Spleen (tissue), 11 donors: ENCODE results near the gene DNAH17. TPM values are rescaled to one million over a fixed set of nuclear protein-coding genes. Genes with fewer than 3 reads are reported as not detected.
A peak's percentile ranks its signal among the peaks of the same experiment; 100 is the strongest.

Experiments
- DNase-seq: peaks from one replicate; pipeline ENCODE4 v3.0.0-alpha.2; 2020
- H3K27ac ChIP-seq, 8 donors: fragments of 200-600 bp; sonication (generic) in 7 of 8; 1 replicate in 4 of 8; 2 replicates in 4 of 8; pipeline versions ENCODE4 v1.5.0 to v1.8.0; 2016 to 2021; ENCODE audit warnings: inconsistent platforms in 4 of 8, mild to moderate bottlenecking in 4 of 8, moderate library complexity in 1 of 8
- H3K27me3 ChIP-seq, 7 donors: fragments of 200-600 bp; sonication (generic) in 6 of 7; replicated peaks in 1 of 7; 1 replicate in 4 of 7; 2 replicates in 3 of 7; pipeline versions ENCODE4 v1.5.0 to v1.8.0; 2016 to 2021; ENCODE audit warnings: inconsistent platforms in 3 of 7, mild to moderate bottlenecking in 1 of 7
- H3K36me3 ChIP-seq, 6 donors: fragments of 200-600 bp; sonication (generic) in 5 of 6; 1 replicate in 4 of 6; 2 replicates in 2 of 6; pipeline versions ENCODE4 v1.5.0 to v1.8.0; 2016 to 2021; ENCODE audit warnings: inconsistent platforms in 2 of 6
- H3K4me1 ChIP-seq, 6 donors: fragments of 200-600 bp; sonication (generic) in 5 of 6; 1 replicate in 3 of 6; 2 replicates in 3 of 6; pipeline versions ENCODE4 v1.5.0 to v1.8.0; 2016 to 2021; ENCODE audit warnings: inconsistent platforms in 3 of 6
- H3K4me3 ChIP-seq, 8 donors: fragments of 200-600 bp; sonication (generic) in 7 of 8; 1 replicate in 4 of 8; 2 replicates in 4 of 8; pipeline versions ENCODE4 v1.5.0 to v1.8.0; 2016 to 2021; ENCODE audit warnings: inconsistent platforms in 4 of 8, mild to moderate bottlenecking in 4 of 8, moderate library complexity in 2 of 8
- H3K9me3 ChIP-seq, 8 donors: fragments of 200-600 bp; sonication (generic) in 7 of 8; 1 replicate in 4 of 8; 2 replicates in 4 of 8; pipeline versions ENCODE4 v1.5.0 to v1.8.0; 2016 to 2021; ENCODE audit warnings: inconsistent platforms in 4 of 8
- CTCF ChIP-seq, 11 experiments: fragments of 200-600 bp in 7 of 11; fragments of 450-650 bp in 4 of 11; sonication (generic) in 4 of 11; IDR thresholded peaks in 8 of 11; conservative IDR thresholded peaks in 3 of 11; 1 replicate in 7 of 11; 2 replicates in 4 of 11; pipeline versions ENCODE4 v1.4.0 to v1.8.0; 2016 to 2021; ENCODE audit warnings: antibody characterized with exemption in 11 of 11, inconsistent platforms in 4 of 11, mild to moderate bottlenecking in 1 of 11
- POLR2A ChIP-seq, 3 donors: fragments of 450-650 bp; IDR thresholded peaks; one replicate each; pipeline ENCODE4 v1.5.1; 2017; ENCODE audit warnings: antibody characterized with exemption in 3 of 3, mild to moderate bottlenecking in 1 of 3
- POLR2AphosphoS5 ChIP-seq, 3 donors: sonication (generic); formaldehyde crosslinking; IDR thresholded peaks; one replicate each; pipeline ENCODE4 v1.5.1; 2017; ENCODE audit warnings: antibody characterized with exemption in 3 of 3
- WGBS, 5 donors: extraction: QIAGEN DNeasy Blood & Tissue Kit in 3 of 5; methylation state at CpG; one replicate each; pipeline versions ENCODE4 v1.1.5 to v1.1.7; 2013 to 2018; 5-methylcytosine and 5-hydroxymethylcytosine counted together
- intact Hi-C: fragments of 100-400 bp; cut with DNase I; formaldehyde crosslinking; loops from one replicate; pipeline ENCODE4 v1.15.0; 2023; ENCODE audit warnings: low total_unique reads
- polyA plus RNA-seq, 3 donors: library from polyadenylated mRNA; stranded (reverse); fragments of 200-250 nt; gene quantifications; one replicate each; pipeline ENCODE4 v1.2.1, GENCODE V29; 2013
- total RNA-seq, 7 donors: library from RNA; depleted of rRNA in 3 of 7; stranded (reverse); fragments of >200 nt in 3 of 7; fragmentation: NEBNext Ultra II Directional in 4 of 7; extraction: Animal tissue kit (Norgen Biotek cat#: 25700) in 4 of 7; gene quantifications; one replicate each; pipeline versions ENCODE4 v1.1.0 to v1.2.1, GENCODE V29; 2016 to 2021
- donor health status: healthy with polysubstance abuse.
- donor health status: DM: no; HTN: no; CAD: no; lungs with moderate emphysema.
- donor health status: DM: no; HTN: no; CAD: no.
- donor health status: Bipolar disorder and iron deficiency.
- donor health status: healthy.
- donor health status: DM: no; HTN: no; CAD: no.
- donor health status: DM: yes; HTN: yes; CAD: no.

Gene DNAH17
- total and polyA plus RNA-seq, 10 donors, result 0.06 to 1.0 (median 0.72) TPM; not detected in 1

- intact Hi-C loops, result no loop called here
- 81 to 86% (median 84%) methylated on average over 8 of the region's 8 CpGs for WGBS, 5 donors
- no peak overlapping the region for H3K27ac ChIP-seq
Measured at GRCh38 chr17:78608804-78609186, 31.6 kb upstream of the DNAH17 start.

GRCh38 chr17:78608122-78608803 lies 31.1 kb upstream of the DNAH17 start:
- no peak for DNase-seq
- H3K27me3 ChIP-seq, result peaks cover 0 to 9% (median 0%) of the 10 kb centered on the region in 7 donors
- peaks cover 0 to 4% (median 0%) of the 10 kb centered on the region in 8 donors for H3K9me3 ChIP-seq
- no peak overlapping the region for H3K27ac ChIP-seq
- TF ChIP-seq POLR2A (IDR thresholded peaks at IDR 0.05) (no peak), CTCF (IDR thresholded peaks at IDR 0.05 in 8 of 11, conservative IDR thresholded peaks at IDR 0.05 in 3 of 11) (no peak), POLR2AphosphoS5 (IDR thresholded peaks at IDR 0.05) (no peak)
- WGBS, 5 donors, result 87 to 96% (median 96%) methylated on average over 10 of the region's 10 CpGs
- intact Hi-C loops, result no loop called here
- no peaks in the 10 kb centered on the region for H3K36me3 ChIP-seq
- H3K4me3 ChIP-seq, result no peak overlapping the region
- no peaks in the 10 kb centered on the region for H3K4me1 ChIP-seq

More at GRCh38 chr17:78608804-78609186, 31.6 kb upstream of the DNAH17 start:
- TF ChIP-seq POLR2AphosphoS5 (IDR thresholded peaks at IDR 0.05) (no peak), POLR2A (IDR thresholded peaks at IDR 0.05) (no peak), CTCF (IDR thresholded peaks at IDR 0.05 in 8 of 11, conservative IDR thresholded peaks at IDR 0.05 in 3 of 11) (no peak)
- Histone ChIP-seq H3K4me1 (no peaks in the 10 kb centered on the region), H3K27me3 (peaks cover 0 to 9% (median 0%) of the 10 kb centered on the region in 7 donors), H3K36me3 (no peaks in the 10 kb centered on the region), H3K9me3 (peaks cover 0 to 4% (median 0%) of the 10 kb centered on the region in 8 donors), H3K4me3 (no peak overlapping the region)
- DNase-seq, result peak; percentile 5

- TF ChIP-seq POLR2AphosphoS5 (IDR thresholded peaks at IDR 0.05) (no peak), CTCF (IDR thresholded peaks at IDR 0.05 in 8 of 11, conservative IDR thresholded peaks at IDR 0.05 in 3 of 11) (no peak), POLR2A (IDR thresholded peaks at IDR 0.05) (no peak)
- Histone ChIP-seq H3K27me3 (peaks cover 0 to 9% (median 0%) of the 10 kb centered on the region in 7 donors), H3K4me3 (no peak overlapping the region), H3K27ac (no peak overlapping the region), H3K36me3 (no peaks in the 10 kb centered on the region), H3K4me1 (no peaks in the 10 kb centered on the region), H3K9me3 (peaks cover 0 to 4% (median 0%) of the 10 kb centered on the region in 8 donors)
- peak; percentile 6 for DNase-seq
- intact Hi-C loops, result no loop called here
- 75 to 84% (median 84%) methylated on average over 6 of the region's 6 CpGs for WGBS, 5 donors
Measured at GRCh38 chr17:78607038-78607437, 29.8 kb upstream of the DNAH17 start.

GRCh38 chr17:78605886-78606285 lies 28.7 kb upstream of the DNAH17 start:
- DNase-seq, result peak; percentile 41
- no peak overlapping the region for H3K4me3 ChIP-seq
- intact Hi-C loops, result no loop called here
- H3K4me1 ChIP-seq, result no peaks in the 10 kb centered on the region
- WGBS, 5 donors, result 79 to 94% (median 90%) methylated on average over 5 to 6 of the region's 6 CpGs
- no peak overlapping the region for H3K27ac ChIP-seq
- no peak for TF ChIP-seq CTCF (IDR thresholded peaks at IDR 0.05 in 8 of 11, conservative IDR thresholded peaks at IDR 0.05 in 3 of 11)
- TF ChIP-seq POLR2A (IDR thresholded peaks at IDR 0.05), result no peak
- H3K36me3 ChIP-seq, result no peaks in the 10 kb centered on the region
- H3K27me3 ChIP-seq, result peaks cover 0 to 12% (median 0%) of the 10 kb centered on the region in 7 donors
- H3K9me3 ChIP-seq, result peaks cover 0 to 4% (median 0%) of the 10 kb centered on the region in 8 donors
